GM12872 (cell line): ENCODE results near the gene SLC8B1.

Experiments used
- TF ChIP-seq, protein P1 (sequence below): IDR thresholded peaks from 3 replicates; pipeline ENCODE4 v1.5.1; 2011; ENCODE audit warnings: low read depth, mild to moderate bottlenecking, low read length, moderate library complexity; ENCODE audit not compliant: insufficient read depth

SLC8B1 gene

DNA sequence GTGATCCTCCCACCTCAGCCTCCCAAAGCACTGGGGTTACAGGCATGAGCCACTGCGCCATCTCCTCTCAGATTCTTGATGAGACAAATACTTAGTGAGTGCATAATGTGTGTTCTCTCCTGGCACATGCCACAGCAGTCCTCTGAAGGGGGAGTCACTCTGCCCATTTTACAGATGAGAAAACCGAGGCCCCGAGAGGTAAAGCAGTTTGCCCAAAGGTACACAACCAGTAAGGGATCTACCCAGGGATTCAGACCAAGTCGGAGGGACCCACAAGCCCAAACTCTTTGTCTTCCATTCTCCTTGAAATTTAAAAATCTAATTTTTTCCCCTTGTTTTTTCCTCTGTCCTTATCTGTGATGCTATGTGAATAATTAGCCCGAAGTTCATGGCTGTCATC, 29.8 kb upstream of the SLC8B1 start:
- TF ChIP-seq, protein P1, sequence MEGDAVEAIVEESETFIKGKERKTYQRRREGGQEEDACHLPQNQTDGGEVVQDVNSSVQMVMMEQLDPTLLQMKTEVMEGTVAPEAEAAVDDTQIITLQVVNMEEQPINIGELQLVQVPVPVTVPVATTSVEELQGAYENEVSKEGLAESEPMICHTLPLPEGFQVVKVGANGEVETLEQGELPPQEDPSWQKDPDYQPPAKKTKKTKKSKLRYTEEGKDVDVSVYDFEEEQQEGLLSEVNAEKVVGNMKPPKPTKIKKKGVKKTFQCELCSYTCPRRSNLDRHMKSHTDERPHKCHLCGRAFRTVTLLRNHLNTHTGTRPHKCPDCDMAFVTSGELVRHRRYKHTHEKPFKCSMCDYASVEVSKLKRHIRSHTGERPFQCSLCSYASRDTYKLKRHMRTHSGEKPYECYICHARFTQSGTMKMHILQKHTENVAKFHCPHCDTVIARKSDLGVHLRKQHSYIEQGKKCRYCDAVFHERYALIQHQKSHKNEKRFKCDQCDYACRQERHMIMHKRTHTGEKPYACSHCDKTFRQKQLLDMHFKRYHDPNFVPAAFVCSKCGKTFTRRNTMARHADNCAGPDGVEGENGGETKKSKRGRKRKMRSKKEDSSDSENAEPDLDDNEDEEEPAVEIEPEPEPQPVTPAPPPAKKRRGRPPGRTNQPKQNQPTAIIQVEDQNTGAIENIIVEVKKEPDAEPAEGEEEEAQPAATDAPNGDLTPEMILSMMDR, result no peak

DNA sequence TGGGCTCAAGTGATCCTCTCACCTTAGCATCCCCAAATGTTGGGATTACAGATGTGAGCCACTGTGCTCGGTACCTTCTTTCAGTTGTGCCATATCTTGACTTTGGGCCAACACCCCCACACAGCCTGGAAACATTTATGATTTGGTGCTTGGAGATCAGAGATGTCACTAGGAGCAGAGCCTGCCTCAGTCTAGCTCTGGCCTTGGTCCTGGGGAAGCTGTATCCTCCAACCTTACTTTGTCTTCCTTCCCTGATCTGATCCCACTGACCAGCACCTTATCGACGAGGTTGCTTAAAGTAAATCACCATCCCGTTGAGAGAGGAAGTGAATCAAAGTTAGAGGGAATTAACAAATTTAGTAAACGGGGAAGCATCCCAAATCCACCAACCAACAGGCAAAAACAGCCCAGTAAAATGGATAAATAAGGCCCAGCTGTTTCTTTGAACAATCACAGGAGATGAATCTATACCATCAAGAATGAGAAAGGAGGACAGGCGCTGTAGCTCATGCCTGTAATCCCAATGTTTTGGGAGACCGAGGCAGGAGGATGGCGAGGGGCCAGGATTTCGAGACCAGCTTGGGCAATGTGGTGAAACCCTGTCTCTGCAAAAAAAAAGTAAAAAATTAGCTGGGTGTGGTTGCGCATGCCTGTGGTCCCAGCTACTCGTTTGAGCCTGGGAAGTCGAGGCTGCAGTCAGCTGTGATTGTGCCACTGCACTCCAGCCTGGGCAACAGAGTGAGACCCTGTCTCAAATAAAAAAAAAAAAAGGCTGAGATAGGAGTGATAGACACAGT, 26.9 kb upstream of the SLC8B1 start:
- TF ChIP-seq, protein P1, result no peak

DNA sequence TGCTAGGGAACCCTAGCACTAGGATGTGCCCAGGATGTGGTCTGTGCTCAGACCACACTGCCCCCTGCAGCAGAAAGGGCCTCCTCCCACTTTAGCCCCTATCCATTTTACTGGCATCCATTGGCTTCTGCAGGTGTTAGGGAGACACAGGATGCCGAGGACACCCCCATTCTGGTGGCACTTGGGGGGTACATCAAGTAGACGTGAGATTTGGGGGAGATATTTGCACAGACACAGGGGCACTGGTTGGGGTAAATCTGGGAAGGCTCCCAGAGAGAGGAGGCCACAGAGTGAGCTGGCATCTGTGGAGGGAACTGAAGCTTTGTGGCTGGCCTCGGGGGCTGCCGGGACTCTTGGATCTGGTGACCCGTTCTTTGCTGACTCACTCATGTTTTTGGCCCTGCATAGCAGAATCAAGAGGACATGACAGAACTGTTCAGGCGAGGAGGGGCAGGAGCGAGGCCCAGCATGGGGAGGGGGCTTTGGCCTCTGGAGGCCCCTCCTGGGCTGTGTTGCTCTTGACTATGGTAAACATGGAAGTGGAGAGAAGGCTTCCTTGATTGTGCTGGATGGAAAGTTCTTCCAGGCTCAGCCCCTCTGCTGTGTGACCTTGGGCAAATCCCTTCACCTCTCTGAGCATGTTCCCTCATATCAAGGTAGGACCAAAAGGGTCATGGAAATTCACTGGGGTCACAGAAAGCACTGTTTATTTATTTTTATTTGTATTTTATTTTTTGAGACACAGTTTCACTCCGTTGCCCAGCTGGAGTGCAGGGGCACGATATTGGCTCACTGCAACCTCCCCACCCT, 25.2 kb upstream of the SLC8B1 start:
- TF ChIP-seq, protein P1, result 0 out of 3 replicates have a peak, but pooled peaks have one; percentile 10

DNA sequence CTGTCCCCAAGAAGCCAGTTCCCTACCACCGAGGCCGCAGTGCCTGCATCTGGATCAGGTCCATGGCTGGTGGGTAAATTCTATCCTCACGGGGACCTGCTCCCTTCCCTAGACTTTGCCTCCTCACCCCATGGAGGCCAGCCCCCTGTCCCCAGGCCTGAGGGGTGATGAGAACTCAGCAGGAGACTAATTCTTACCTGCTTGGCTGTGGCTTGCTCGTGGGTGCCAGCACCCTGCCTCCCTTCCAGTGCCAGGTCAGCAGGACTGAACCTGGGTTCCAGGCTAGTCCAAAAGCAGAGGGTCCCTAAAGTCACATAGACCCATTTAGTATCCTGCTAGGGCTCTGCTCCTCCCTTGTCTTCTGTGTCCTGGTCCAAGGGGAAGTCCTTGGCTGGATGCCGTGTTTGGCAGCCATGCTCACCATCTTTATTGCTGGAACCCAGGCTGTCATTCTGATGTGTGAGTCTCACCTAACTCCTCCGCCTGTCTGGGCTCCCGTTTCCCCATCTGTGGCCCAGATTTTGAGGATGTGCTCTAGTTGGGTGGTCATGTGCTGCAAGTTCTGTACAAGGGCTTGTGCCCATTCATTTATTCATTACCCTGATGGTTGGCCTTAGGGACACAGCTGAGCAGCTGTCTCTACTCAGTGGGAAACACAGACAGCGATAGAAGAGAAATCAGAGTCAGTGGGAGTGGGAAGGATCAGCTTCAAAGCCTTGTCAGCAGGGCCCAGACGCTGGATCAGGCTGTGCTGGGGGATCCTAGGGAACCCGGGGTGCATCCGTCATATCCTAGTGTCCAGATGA, 24.4 kb upstream of the SLC8B1 start:
- TF ChIP-seq, protein P1, result no peak

DNA sequence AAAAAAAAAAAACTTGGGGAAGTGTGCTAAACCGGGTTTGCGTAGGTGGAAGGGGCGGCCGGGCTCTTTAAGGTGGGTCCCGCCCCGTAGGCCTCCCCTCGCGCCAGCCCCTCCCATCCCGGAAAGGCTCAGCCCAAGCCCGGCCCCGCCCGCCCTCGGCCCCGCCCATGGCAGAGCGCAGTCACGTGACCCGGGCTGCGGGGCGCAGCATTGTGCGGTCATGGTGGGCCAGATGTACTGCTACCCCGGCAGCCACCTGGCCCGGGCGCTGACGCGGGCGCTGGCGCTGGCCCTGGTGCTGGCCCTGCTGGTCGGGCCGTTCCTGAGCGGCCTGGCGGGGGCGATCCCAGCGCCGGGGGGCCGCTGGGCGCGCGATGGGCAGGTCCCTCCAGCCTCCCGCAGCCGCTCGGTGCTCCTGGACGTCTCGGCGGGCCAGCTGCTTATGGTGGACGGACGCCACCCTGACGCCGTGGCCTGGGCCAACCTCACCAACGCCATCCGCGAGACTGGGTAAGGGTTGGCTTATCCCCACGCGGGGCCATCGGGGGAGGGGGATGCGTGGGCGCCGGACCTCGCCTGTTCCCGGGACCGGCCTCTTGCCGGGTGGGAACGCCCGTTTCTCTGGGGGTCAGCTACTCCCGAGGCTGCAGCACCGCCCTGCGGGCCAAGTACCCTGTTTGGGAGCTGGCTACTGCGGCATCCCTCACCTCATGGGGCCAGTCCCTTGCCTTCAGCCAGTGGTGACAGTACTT, 23.6 kb upstream of the SLC8B1 start, which contains the start of gene PLBD2:
Gene PLBD2 (plus strand): TSS at position 207 of the 752 bp plus-strand sequence. CDS start 14 bp downstream, at position 221.
- TF ChIP-seq, protein P1, result no peak

DNA sequence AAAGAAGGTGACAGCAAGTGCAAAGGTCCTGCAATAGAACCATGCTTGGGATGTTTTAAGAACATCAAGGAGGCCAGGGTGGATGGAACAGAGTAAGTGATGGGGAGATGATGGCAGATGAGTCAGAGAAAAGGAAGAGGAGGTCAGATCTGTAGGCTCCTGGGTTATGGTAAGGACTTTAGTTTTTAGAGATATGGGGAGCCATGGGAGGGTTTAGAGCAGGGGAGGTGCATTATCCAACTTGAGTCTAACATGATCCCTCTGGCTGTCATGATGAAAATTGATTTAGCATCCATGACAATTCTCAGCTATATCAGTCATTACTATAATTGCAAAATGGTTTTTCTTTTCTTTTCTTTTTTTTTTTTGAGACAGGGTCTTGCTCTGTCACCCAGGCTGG, 16.2 kb upstream of the SLC8B1 start:
- TF ChIP-seq, protein P1, result no peak
